Left lung (tissue), 10 donors: ENCODE results near the gene OTOG. TPM values are rescaled to one million over a fixed set of nuclear protein-coding genes. Genes with fewer than 3 reads are reported as not detected.

Experiments used
- ATAC-seq: fragments of 200-7000 bp; cut with Tn5 transposase; one replicate; pipeline ENCODE4 v1.9.1; 2020; ENCODE audit warnings: moderate library complexity
- DNase-seq, 4 donors: peaks; one replicate each; pipeline ENCODE4 v3.0.0-alpha.2; 2013 to 2020
- H3K27ac ChIP-seq, 2 donors: fragments of 200-600 bp; sonication (generic) in 1 of 2; one replicate each; pipeline versions ENCODE4 v1.5.0 to v1.8.0; 2020 to 2021
- H3K27me3 ChIP-seq, 2 donors: fragments of 200-600 bp; sonication (generic) in 1 of 2; one replicate each; pipeline versions ENCODE4 v1.5.0 to v1.8.0; 2020 to 2021
- H3K36me3 ChIP-seq, 2 donors: fragments of 200-600 bp; sonication (generic) in 1 of 2; one replicate each; pipeline versions ENCODE4 v1.5.0 to v1.8.0; 2020 to 2021
- H3K4me1 ChIP-seq, 2 donors: fragments of 200-600 bp; one replicate each; pipeline ENCODE4 v1.8.0; 2021
- H3K4me3 ChIP-seq, 2 donors: fragments of 200-600 bp; sonication (generic) in 1 of 2; one replicate each; pipeline versions ENCODE4 v1.5.0 to v1.8.0; 2020 to 2021; ENCODE audit warnings: mild to moderate bottlenecking in 1 of 2
- H3K9me3 ChIP-seq, 2 donors: fragments of 200-600 bp; sonication (generic) in 1 of 2; one replicate each; pipeline versions ENCODE4 v1.5.0 to v1.8.0; 2020 to 2021
- CTCF ChIP-seq, 2 donors: fragments of 200-600 bp; sonication (generic) in 1 of 2; IDR thresholded peaks; one replicate each; pipeline versions ENCODE4 v1.5.0 to v1.8.0; 2021; ENCODE audit warnings: antibody characterized with exemption in 2 of 2
- intact Hi-C, 2 donors: fragments of 100-400 bp; cut with DNase I; formaldehyde crosslinking; loops; one replicate each; pipeline versions ENCODE4 v1.11.2 to v1.14.2; 2022
- polyA plus RNA-seq, 6 donors: library from polyadenylated mRNA; unstranded; fragments of 120-200 nt; gene quantifications; one replicate each; pipeline ENCODE4 v1.2.1, GENCODE V29; 2013; ENCODE audit not compliant: insufficient read length in 6 of 6
- total RNA-seq, 2 donors: library from RNA; stranded (reverse); fragmentation: NEBNext Ultra II Directional; extraction: Animal tissue kit (Norgen Biotek cat#: 25700); gene quantifications; one replicate each; pipeline ENCODE4 v1.2.1, GENCODE V29; 2021
- donor health status: DM: no; HTN: yes; CAD: no.
- donor health status: DM: no; HTN: no; CAD: no.

The OTOG gene
- total and polyA plus RNA-seq, 8 donors = 0.04 to 0.24 (median 0.11) TPM; not detected in 2

GRCh38 chr11:17648528-17648927, 101.5 kb downstream of the OTOG start:
- Histone ChIP-seq H3K27ac (no peak overlapping the region), H3K4me3 (no peak overlapping the region), H3K9me3 (no peaks in the 10 kb centered on the region), H3K27me3 (peaks cover 0 to 45% of the 10 kb centered on the region in 2 donors), H3K36me3 (no peaks in the 10 kb centered on the region), H3K4me1 (no peaks in the 10 kb centered on the region)
- TF ChIP-seq CTCF (IDR thresholded peaks at IDR 0.05) = no peak
- ATAC-seq = no peak
- no peak for DNase-seq
- intact Hi-C loops = no loop called here

- intact Hi-C loops = no loop called here
- Histone ChIP-seq H3K27me3 (peaks cover 0 to 47% of the 10 kb centered on the region in 2 donors), H3K36me3 (no peaks in the 10 kb centered on the region)
These were observed 102.2 kb downstream of the OTOG start for GRCh38 chr11:17649261-17649660.

GRCh38 chr11:17649696-17650095, 102.6 kb downstream of the OTOG start:
- ATAC-seq (no peak), DNase-seq (no peak)
- TF ChIP-seq CTCF (IDR thresholded peaks at IDR 0.05) = no peak
- Histone ChIP-seq H3K27ac (no peak overlapping the region), H3K4me3 (no peak overlapping the region), H3K27me3 (peaks cover 0 to 47% of the 10 kb centered on the region in 2 donors), H3K36me3 (no peaks in the 10 kb centered on the region), H3K4me1 (no peaks in the 10 kb centered on the region), H3K9me3 (no peaks in the 10 kb centered on the region)
- intact Hi-C loops = no loop called here

More at GRCh38 chr11:17649261-17649660, 102.2 kb downstream of the OTOG start:
- DNase-seq (no peak), ATAC-seq (no peak)
- no peak for TF ChIP-seq CTCF (IDR thresholded peaks at IDR 0.05)
- Histone ChIP-seq H3K9me3 (no peaks in the 10 kb centered on the region), H3K4me3 (no peak overlapping the region), H3K4me1 (no peaks in the 10 kb centered on the region), H3K27ac (no peak overlapping the region)

- H3K36me3 ChIP-seq = no peaks in the 10 kb centered on the region
- H3K4me3 ChIP-seq = no peak overlapping the region
- DNase-seq (no peak), ATAC-seq (no peak)
- intact Hi-C loops = no loop called here
- H3K27ac ChIP-seq = no peak overlapping the region
- TF ChIP-seq CTCF (IDR thresholded peaks at IDR 0.05) = no peak
- H3K9me3 ChIP-seq = peaks cover 0 to 6% of the 10 kb centered on the region in 2 donors
- H3K4me1 ChIP-seq = no peaks in the 10 kb centered on the region
- H3K27me3 ChIP-seq = peaks cover 0 to 45% of the 10 kb centered on the region in 2 donors
These were observed 103.3 kb downstream of the OTOG start for GRCh38 chr11:17650127-17650911.

GRCh38 chr11:17651061-17651460, 104.0 kb downstream of the OTOG start:
- H3K4me3 ChIP-seq = no peak overlapping the region
- no peaks in the 10 kb centered on the region for H3K36me3 ChIP-seq
- no peaks in the 10 kb centered on the region for H3K4me1 ChIP-seq
- peaks cover 0 to 14% of the 10 kb centered on the region in 2 donors for H3K9me3 ChIP-seq
- intact Hi-C loops = no loop called here
- H3K27ac ChIP-seq = no peak overlapping the region
- no peak for DNase-seq
- ATAC-seq = no peak
- TF ChIP-seq CTCF (IDR thresholded peaks at IDR 0.05) = no peak
- H3K27me3 ChIP-seq = peaks cover 0 to 40% of the 10 kb centered on the region in 2 donors
